Brain microvascular endothelial cell (primary cell): ENCODE results near the gene GZF1.

Experiments used
- DNase-seq: peaks from one replicate; pipeline ENCODE4 v3.0.0-alpha.2; 2020
- H3K27ac ChIP-seq: fragments of 250-450 bp; sonication (Bioruptor Pico); 2 replicates; pipeline ENCODE4 v1.5.1; 2020; ENCODE audit warnings: mild to moderate bottlenecking, moderate library complexity
- H3K27me3 ChIP-seq: fragments of 250-450 bp; sonication (Bioruptor Pico); replicated peaks from 2 replicates; pipeline ENCODE4 v1.5.1; 2020; ENCODE audit warnings: mild to moderate bottlenecking
- H3K36me3 ChIP-seq: fragments of 250-450 bp; sonication (Bioruptor Pico); replicated peaks from 2 replicates; pipeline ENCODE4 v1.5.1; 2020; ENCODE audit warnings: mild to moderate bottlenecking
- H3K4me3 ChIP-seq: 2 replicates; pipeline ENCODE4 v1.5.1; 2011; ENCODE audit warnings: low read depth, mild to moderate bottlenecking, control low read depth, low read length, moderate library complexity
- CTCF ChIP-seq: IDR thresholded peaks from 2 replicates; pipeline ENCODE4 v1.5.1; 2011; ENCODE audit warnings: low read depth, mild to moderate bottlenecking, moderate library complexity, low read length, control low read depth, inconsistent platforms; ENCODE audit errors: missing control alignments
- in situ Hi-C: cut with HindIII; loops from 2 replicates; pipeline ENCODE4 v1.10.0; 2017; ENCODE audit warnings: low sequenced_read_pairs, low pct_ligation_motif_present

The GZF1 gene

GRCh38 chr20:23371496-23371895 lies 9.5 kb downstream of the GZF1 start:
- H3K4me3 ChIP-seq = no peak overlapping the region
- in situ Hi-C loops = no loop called here
- H3K27ac ChIP-seq = no peak overlapping the region
- H3K36me3 ChIP-seq = peaks cover 64% of the 10 kb centered on the region
- no peak for DNase-seq
- H3K27me3 ChIP-seq = no peaks in the 10 kb centered on the region
- no peak for TF ChIP-seq CTCF

GRCh38 chr20:23374441-23374840 lies 12.5 kb downstream of the GZF1 start:
- no peak for DNase-seq
- Histone ChIP-seq H3K27me3 (no peaks in the 10 kb centered on the region), H3K36me3 (peaks cover 59% of the 10 kb centered on the region), H3K27ac (no peak overlapping the region), H3K4me3 (no peak overlapping the region)
- in situ Hi-C loops = no loop called here
- TF ChIP-seq CTCF = no peak

- no peak for TF ChIP-seq CTCF
- Histone ChIP-seq H3K4me3 (no peak overlapping the region), H3K27me3 (no peaks in the 10 kb centered on the region), H3K36me3 (peaks cover 50% of the 10 kb centered on the region), H3K27ac (no peak overlapping the region)
- in situ Hi-C loops = no loop called here
- no peak for DNase-seq
Observed at GRCh38 chr20:23375827-23376226, 13.8 kb downstream of the GZF1 start.

- DNase-seq = no peak
- in situ Hi-C loops = no loop called here
- H3K27ac ChIP-seq = no peak overlapping the region
- H3K36me3 ChIP-seq = peaks cover 26% of the 10 kb centered on the region
- TF ChIP-seq CTCF = no peak
- no peaks in the 10 kb centered on the region for H3K27me3 ChIP-seq
- no peak overlapping the region for H3K4me3 ChIP-seq
Observed at GRCh38 chr20:23379772-23380171, 17.8 kb downstream of the GZF1 start.

- no peak for TF ChIP-seq CTCF
- Histone ChIP-seq H3K27me3 (no peaks in the 10 kb centered on the region), H3K27ac (no peak overlapping the region), H3K36me3 (peaks cover 12% of the 10 kb centered on the region), H3K4me3 (no peak overlapping the region)
- in situ Hi-C loops = no loop called here
- no peak for DNase-seq
Observed at GRCh38 chr20:23381876-23382275, 19.9 kb downstream of the GZF1 start.

- no peak for TF ChIP-seq CTCF
- Histone ChIP-seq H3K27me3 (no peaks in the 10 kb centered on the region), H3K36me3 (peaks cover 5% of the 10 kb centered on the region), H3K4me3 (no peak overlapping the region), H3K27ac (no peak overlapping the region)
- DNase-seq = no peak
- in situ Hi-C loops = no loop called here
Observed at GRCh38 chr20:23386304-23387117, 24.5 kb downstream of the GZF1 start.
